AML-193 (cell line): ENCODE results near the gene HOXA11.
A peak's percentile ranks its signal among the peaks of the same experiment; 100 is the strongest.

ENCODE experiments used
- DNase-seq, 2 experiments: peaks; one replicate each; lab custom pipeline; 2025; lab: John Stamatoyannopoulos, UW

Gene HOXA11

DNA sequence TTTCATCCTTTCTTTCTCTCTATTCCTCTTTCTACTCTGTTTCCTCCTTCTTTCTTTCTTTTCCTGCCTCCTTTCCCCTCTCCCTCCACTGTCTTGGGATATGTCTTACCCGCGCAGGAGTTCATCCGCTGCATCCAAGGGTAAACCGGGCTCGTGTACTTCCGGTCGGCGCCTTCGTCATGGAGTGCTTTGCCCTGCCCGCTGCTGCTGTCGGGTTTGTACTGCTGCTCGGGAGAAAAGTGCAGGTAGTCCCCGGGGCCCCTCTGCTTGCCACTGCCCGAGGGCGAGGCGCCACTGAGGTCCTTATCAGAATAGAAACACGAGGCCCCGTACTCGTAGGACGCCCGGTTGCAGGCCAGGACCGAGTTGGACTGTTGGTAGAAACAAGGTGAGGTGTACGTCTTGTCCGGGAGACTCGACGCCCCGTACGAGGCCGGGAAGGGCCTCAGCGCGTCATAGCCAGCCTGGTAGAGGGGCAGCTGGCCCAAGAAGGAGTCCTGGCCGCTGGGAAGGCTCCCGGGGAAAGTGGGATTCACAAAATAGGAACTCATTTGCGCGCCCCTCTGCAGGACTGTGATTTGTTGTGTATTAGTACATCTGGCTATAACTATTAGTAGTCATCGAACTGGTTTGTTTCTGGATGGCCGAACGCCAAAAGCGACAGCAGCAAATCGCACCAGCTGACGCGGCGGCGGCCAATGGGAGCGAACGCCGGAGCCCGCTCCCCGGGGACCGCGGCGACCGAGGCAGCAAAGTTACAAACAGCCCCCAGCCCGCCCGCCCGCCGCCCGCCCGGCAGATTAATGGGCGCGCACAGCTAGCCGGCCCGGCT, 37.6 kb downstream of the HOXA11 start, which contains the start of gene HOXA6:
HOXA6 (minus strand) TSS at position 576 of the 832 bp plus-strand sequence; CDS start at position 551, 25 bp downstream.
- no peak for DNase-seq

DNA sequence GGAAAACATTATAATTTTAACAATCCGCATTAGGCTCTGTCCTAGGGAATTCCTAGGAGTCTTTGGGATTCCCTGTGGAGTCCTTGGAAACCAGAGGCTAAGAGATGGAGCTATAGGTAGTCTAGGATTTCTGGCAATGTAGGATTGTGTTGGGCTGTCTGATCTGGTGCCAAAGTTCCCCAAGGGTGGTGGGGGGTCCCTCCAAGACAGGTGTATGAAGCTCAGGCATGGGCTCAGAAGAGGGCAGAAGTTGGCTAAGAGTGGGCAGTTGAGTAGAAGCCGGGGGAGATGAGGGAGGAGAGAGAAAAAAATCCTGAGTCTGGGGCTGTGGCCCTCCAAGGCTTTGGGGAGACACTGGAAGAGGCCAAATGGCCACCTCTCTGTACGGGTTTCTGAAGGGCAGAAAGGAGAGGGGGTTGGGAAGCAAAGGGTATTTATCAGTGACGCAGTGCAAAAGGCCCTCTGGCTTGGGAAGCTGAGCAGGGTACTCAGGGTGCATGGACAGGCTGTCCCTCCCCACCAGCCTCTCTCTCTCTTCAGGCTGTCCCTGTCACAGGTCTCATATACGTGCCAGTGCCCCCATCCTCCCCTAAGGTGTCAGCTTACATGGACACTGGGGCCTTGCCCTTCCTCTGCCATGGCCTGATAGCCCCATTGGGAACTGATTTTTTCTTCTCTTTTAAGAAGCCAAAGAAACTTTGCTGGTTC, 38.4 kb downstream of the HOXA11 start:
- DNase-seq, result no peak

DNA sequence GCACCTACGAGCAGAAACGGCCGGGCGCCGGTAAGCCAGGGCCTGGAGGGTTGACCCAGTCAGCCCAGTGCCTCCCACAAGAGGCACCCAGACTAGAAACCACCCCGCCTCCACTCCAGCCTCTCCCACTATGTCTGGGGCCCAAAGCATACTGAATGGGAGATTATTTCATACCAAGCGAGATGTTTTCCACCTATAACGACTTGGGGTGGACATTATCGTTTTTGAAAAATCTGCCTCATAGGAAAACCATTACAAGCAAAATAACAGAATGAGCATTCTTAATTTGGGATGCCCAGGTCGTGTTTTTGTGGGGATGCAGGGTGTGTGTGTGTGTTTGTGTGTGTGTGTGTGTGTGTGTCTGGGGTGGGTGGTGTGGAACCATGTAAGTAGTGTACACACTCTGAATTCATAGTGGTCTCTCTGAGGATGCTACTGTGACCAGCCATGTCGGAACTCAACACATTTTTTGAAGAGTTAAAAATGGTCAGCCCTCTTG, 39.1 kb downstream of the HOXA11 start:
- no peak for DNase-seq

DNA sequence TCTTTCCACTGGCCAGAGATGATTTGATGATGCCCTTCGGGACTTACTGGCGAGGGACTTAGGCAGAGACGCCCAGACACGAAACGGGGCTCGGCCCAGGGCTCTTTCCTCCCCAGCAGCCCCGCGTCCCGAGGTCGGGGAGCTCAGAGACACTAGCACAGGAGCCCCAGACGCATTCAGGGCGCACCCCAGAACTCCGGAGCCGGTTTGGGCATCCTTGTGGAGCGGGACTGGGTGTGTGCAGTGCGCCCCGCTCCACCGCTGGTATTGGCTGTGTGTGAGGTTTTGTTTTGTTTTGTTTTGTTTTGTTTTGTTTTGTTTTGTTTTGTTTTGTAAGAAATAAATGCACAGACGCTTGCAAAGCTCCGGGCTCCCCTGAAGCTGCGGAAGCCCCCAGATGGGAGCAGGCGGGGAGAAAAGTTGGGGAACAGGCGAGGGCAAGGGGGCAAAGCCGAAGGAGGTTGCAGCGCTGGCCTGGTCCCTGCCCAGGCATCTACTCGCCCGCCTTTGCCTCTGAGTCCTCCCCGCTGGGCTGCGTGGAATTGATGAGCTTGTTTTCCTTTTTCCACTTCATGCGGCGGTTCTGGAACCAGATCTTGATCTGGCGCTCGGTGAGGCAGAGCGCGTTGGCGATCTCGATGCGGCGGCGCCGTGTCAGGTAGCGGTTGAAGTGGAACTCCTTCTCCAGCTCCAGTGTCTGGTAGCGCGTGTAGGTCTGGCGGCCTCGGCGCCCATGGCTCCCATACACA, 39.7 kb downstream of the HOXA11 start:
- no peak for DNase-seq

DNA sequence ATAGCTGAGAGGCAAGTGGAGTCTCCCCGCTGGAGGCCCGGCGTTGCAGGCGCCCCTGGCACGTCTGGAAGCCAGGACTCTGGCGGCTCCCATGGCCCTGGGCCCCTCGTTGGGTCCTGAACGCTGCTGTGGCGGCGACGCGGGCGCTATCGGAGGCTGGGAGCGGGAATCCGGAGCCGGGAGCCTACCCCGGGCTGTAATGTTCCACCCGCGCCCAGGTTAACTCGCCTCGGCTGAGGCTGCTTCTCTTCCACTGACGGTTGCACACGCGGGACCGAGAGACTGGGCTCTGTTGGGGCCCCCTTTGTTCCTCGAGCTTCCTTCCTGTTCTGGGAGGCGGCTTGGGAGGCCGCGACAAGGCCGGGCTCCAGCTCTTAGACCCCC, 40.3 kb downstream of the HOXA11 start:
- DNase-seq, result no peak

DNA sequence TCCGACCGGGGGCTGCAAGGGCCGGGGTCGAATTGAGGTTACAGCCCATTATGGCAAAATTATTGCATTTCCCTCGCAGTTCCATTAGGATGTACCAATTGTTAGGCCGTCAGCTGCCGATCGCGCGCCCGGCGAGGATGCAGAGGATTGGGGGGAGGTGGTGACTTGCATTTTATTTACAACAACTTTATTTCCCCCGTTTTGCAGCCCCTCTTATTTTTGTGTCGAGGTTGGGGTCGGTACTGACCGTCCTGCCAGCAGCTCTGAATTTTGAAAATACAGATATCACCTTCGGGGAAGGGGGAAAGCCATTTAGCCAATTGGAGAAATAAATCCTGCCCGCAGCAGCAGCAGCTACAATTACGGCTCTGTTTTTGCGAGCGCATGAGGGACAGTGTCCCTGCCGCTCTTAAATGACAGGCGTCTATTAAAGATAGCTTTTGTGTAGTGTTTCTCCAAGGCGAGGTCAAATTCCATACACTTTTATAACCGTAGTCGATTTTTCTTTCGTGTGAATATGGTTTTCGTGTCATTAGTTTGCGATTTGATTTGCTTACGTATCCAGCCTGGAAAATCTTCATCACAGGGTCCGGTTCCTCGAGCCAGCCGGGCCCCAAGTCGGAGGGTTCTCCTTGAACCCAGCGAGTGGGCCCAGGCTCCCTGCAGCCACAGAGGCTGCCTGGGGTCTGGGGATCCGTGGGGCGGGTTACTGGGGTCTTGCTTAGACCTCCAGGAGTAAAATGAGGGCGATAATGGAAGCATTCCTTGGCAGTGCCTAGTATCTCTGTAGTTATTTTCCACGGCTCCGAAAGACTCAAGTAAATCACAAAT, 40.9 kb downstream of the HOXA11 start:
- no peak for DNase-seq

DNA sequence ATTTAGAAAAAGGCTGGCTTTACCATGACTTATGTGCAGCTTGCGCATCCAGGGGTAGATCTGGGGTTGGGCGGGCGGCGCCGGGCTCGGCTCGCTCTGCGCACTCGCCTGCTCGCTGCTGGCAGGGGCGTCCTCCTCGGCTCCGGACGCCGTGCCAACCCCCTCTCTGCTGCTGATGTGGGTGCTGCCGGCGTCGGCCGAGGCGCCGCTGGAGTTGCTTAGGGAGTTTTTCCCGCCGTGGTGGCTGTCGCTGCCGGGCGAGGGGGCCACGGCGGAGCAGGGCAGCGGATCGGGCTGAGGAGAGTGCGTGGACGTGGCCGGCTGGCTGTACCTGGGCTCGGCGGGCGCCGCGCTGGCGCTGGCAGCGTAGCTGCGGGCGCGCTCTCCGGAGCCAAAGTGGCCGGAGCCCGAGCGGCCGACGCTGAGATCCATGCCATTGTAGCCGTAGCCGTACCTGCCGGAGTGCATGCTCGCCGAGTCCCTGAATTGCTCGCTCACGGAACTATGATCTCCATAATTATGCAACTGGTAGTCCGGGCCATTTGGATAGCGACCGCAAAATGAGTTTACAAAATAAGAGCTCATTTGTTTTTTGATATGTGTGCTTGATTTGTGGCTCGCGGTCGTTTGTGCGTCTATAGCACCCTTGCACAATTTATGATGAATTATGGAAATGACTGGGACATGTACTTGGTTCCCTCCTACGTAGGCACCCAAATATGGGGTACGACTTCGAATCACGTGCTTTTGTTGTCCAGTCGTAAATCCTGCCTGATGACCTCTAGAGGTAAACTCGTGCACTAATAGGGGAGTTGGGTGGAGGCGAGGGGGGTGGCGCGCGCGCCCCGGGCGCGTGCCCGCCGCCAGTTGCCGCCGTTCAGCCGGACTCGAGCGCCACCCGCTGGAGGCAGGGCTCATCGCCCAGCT, 41.7 kb downstream of the HOXA11 start, which contains the start of gene HOXA5:
HOXA5 (minus strand) TSS at position 659 of the 927 bp plus-strand sequence; CDS start at position 585, 74 bp downstream.
- DNase-seq, result no peak

DNA sequence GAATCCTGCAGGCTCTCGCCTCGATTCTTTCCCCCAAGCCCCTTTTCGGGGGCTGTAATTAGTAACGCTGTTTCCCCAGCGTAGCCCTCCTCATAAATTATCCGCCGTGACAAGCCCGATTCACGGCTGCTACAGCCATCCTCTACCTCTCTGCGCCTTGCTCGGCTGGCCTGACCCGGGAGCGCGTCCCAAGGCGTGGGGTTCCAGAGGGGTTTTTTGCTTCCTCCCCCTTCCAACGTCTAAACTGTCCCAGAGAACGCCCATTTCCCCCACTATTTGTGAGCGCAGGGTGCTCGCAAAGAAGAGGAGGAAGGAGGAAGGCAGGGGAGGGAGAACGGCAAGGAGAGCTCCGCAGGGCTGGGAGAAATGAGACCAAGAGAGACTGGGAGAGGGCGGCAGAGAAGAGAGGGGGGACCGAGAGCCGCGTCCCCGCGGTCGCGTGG, 42.4 kb downstream of the HOXA11 start:
- no peak for DNase-seq

DNA sequence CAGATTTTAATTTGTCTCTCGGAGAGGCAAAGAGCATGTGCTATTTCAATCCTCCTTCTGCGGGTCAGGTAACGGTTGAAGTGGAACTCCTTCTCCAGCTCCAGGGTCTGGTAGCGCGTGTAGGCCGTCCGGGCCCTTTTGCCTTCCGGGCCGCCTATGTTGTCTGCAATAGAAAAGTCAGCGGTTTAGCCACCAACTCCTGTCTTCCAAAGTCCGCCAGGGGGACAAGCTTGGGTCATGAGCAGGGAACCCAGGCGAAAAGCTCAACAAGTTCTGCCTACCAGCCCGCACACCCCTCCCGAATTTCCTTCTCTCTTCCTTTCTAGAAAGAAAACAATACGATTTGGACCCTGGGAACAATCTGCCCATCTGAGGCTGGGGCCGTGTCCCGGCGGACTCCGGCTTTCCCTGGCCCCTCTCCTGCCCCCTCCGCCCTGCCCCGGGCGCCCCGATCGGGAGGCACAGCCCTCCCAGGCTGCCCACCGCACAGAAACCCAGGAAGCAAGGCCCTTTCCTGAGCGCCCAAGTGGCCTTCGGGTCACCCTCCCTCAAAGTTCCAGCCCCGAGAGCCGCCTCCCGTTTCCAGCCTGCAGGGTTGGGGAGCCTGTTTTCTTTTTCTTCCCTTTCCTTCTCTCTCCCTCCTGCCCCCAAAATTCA, 43.0 kb downstream of the HOXA11 start:
- DNase-seq, result no peak

DNA sequence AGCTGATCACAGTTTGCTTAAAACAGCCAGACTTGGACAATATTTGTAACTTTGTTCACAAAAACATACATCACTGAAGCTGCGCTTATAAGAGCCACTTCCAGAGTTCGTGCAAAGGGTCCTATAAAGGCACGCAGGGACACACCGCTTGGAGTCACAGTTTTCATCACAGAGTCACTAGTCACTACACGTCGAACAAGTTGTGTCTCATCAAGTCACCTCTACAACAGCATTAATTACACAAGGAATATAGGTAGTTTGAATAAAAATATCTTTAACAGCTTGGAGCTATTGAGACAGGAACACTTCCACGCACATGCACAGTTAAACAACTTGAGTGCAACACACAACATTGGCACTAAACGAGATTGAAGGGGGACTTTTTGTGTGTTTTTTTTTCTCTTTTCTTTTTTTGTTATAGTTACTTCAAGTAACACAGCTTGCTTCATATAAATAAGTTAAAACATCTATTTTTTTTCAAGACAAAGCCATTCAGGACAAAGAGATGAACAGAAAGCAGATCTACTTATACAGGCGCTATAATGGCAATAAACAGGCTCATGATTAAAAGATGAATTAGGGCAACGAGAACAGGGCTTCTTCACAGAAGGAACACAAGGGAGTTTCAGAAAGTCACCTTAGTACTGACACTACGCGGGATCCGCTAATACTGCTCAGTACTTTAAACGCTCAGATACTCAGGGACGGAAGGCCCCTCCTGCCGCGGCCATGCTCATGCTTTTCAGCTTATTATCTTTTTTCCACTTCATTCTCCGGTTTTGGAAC, 43.7 kb downstream of the HOXA11 start:
- no peak for DNase-seq

DNA sequence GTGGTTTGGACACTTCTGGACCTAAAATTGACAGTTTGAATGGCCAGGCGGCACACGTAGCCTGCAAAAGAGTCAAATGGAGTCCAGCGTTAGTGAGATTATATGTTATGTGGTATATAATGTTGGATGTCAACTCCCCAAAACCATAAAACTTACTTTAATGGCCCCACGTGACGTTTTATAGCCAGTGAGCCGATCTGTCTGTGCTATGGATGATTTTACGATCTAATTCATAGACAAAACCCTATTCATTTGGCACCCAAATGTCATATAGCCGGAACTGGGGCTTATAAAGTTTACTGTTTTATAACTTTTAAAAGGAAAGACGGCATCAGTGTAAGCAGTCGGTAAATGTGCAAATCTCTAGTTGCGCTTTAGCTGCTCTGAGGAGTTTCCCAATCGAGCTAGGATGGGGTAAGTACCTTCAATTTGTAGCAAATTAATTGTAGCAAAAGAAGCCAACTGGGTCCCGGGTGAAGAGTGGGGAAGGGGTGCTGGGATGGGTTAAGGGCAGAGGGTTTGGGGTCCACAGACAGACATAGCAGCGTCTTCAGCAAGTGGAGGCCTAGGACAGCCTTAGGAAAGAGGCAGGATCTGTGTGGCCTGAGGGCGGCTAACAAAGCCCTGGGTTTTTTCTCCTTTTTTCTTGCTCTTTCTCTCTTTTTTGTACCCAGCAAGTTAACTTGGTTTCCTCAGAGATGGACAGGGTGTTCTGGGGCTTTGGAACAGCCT, 44.7 kb downstream of the HOXA11 start:
- no peak for DNase-seq

DNA sequence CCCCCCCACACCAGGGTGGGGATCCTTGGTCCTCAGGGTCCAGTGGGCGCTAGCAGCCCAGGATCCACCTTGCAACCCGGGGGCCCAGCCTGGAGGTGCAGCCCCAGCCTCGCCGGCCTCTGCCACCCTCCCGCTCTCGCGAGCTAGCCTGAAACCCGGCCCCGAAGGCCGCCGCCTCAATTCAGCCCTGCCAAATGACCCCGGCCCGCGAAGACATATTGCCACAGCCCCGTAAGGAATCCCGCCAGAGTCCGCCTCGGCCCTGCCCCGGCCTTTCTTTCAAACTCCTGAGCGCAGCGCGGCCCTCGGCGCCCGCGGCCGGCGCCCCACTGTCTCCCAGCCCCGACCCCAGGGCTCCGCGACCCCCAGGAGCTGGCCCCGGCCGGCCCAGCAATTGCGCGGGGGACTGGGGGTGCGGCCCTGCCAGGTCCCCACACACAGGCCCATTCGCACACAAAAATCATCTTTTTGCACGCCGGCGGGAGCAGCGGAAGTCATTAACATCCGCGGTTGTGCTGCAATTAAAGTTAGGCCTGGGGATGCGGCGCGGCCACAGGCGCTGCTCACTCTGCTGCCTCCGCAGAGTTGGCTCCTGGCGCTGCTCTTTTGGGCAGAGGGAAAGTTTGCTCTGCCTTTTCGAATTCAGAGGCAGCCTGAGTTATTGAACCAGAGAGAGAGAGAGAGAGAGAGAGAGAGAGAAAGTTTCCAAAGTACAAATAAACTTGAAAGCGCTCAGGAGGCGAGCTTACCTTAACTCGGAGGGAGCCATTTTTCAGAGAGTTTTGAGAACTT, 45.5 kb downstream of the HOXA11 start:
- DNase-seq, result no peak

DNA sequence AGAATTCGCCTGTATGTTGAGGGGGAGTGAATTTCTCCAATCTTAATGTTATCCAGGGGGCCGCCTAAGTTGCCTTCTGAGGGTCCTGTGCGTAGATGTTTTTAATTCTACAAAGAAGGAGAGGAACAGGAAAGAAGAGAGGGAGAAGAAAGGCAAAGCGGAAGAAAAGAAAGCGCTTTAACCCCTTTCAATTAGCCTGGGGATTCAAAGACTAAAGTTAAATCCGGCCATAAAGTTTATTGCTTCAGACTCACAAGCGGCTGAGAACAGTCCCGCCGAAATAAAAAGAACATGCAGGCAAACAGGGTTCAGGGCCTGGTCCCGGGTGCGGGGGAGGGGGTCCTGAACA, 46.1 kb downstream of the HOXA11 start:
- no peak for DNase-seq

DNA sequence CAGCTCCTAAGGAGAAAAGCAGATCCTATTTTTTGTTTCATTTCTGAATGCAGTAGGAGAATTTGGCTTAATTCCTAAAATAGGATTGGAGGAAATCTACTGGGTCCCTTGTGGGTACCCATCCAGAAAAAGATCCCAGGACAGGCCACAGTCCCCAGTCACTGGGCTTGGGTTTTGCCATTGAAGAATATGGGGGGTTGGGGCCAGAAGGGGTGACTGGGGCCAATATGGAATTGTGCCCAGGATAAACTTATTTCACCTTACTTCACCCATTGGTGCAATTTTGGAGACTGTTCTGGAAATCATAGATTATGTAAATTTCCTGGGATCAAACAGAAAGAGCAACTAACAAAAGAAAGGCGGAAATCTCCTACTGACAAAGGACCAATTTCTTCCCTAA, 46.6 kb downstream of the HOXA11 start:
- no peak for DNase-seq

DNA sequence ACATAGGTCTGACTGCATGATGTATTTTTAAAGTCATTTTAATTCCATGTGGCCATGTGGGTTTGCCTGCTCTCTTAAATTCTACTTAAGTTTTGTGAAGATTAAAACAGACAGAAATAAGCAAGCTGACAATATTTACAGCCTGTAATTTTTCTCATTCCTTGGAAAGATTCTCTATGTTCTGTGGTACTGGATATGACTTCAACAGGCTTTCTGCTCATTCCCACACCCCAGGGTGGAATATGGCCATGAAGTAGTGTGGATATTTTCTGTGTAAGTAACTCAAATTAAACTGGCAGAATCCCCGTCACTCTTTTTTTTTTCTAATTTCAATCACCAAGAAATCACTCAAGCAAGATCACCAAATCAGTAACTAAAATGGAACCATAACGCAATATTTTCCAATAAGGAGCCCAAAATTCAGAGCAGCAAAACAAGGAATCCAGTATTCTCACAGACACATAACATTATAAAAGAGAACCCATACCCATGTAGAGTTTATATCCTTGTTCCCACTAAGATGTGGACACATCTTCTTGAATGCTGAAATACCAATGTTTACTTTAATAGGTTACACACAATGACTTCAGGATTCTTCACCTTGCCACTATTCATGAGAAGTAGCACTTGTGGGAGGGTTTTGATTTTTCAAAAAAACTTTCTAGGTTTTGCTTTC, 47.3 kb downstream of the HOXA11 start:
- no peak for DNase-seq

DNA sequence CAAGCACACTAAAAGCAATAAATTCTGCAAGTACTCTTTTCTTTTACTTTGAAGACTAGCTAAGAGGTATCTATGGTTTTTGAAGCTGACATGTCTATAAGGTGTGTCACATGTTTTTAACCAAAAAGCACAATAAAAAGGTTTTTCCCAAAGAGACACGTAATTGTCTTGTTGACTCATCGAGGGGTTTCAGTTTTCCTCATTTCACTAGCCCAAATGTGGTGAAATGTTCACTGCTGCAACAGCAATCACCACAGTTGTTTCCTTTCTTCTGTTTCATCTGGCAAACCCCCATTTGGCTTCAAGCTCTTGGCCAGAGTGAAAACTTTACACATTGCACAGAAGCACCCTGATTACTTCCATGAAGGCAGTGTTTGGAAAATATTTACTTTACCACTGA, 50.6 kb downstream of the HOXA11 start:
- DNase-seq, result peak; percentile 9 to 18
